NCI-H2227 (cell line): ENCODE data around the gene XNDC1N.
"Not testable (repeated sequence)": the region's sequence is repeated elsewhere in the genome, so short reads cannot be mapped to it uniquely, and the experiment has no call there.

Experiments used
- DNase-seq: peaks from one replicate; lab custom pipeline; 2025; ENCODE audit not compliant: unreplicated experiment; lab: John Stamatoyannopoulos, UW

The XNDC1N gene

GRCh38 chr11:71933141-71933933 lies 4.9 kb upstream of the XNDC1N start:
- no peak for DNase-seq

DNA sequence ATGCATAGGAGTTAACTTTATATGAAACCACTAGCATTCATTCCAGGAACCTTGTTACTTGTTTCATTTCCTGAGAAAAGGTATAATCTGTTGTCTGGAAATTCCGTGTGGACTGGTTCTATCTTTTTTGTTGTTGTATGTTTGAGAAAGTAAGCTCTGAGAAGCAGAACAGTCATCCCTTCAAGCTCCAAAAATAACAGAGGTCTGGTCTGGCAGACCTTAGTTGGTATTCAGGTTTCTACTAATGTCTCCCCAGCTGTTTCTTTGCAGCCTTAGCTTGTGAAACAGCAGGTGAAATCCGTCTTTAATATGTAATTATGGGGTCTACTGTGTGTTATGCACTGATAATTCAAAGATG lies 2.8 kb upstream of the XNDC1N start:
- DNase-seq = peak; percentile 8

- DNase-seq = no peak
Measured at GRCh38 chr11:71930556-71931244, 2.3 kb upstream of the XNDC1N start.

- no peak for DNase-seq
Measured at GRCh38 chr11:71929491-71929890, 1.1 kb upstream of the XNDC1N start.

DNA sequence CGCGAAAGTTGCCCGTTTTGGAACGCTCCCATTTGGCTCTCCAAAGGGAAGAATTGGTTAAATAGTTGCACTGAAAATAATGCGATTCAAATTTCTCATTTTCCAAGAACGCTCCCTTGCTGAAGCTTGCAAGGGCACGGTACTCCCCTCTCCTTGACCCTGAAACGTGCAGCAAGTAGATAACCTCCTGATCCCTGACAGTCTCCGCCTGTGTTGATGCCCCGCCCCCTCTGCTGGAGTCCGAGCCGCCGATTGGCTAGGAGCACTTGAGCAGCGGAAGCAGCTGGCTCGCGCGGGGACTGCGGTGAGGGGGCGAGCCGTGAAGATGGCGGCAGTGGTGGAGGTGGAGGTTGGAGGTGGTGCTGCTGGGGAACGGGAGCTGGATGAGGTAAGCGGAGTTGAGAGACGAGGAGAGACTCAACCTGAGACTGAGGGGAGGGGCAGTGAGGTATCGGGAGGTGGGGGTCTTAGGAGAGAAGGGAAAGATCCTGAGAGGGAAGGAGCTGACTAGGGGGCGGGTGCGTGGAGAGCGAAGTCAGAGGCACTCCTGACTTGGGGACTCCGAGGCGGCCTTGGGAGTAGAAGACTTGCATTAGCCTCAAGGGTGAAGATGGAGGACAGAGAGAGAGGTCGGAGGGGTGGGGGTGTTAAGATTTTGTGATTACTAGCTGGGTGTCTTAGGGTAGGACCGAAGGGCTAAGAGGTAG lies 496 bp upstream of the XNDC1N start, which contains the start of gene RNF121:
Gene RNF121, plus strand, starts transcription at position 310 of the 707 bp plus-strand sequence. Its CDS starts 16 bp downstream, at position 326.
- DNase-seq = peak; percentile 97

- DNase-seq = no peak
Measured at GRCh38 chr11:71917646-71918140, 10.7 kb downstream of the XNDC1N start.

GRCh38 chr11:71914617-71915189 lies 13.7 kb downstream of the XNDC1N start:
- no peak for DNase-seq

- no peak for DNase-seq
Measured at GRCh38 chr11:71913756-71914526, 14.5 kb downstream of the XNDC1N start.

- DNase-seq = not testable (repeated sequence)
Measured at GRCh38 chr11:71911986-71912340, 16.4 kb downstream of the XNDC1N start.

- not testable (repeated sequence) for DNase-seq
Measured at GRCh38 chr11:71911321-71911985, 16.9 kb downstream of the XNDC1N start.

GRCh38 chr11:71910775-71911174 lies 17.6 kb downstream of the XNDC1N start:
- not testable (repeated sequence) for DNase-seq

GRCh38 chr11:71908218-71908617 lies 20.2 kb downstream of the XNDC1N start:
- DNase-seq = no peak

DNA sequence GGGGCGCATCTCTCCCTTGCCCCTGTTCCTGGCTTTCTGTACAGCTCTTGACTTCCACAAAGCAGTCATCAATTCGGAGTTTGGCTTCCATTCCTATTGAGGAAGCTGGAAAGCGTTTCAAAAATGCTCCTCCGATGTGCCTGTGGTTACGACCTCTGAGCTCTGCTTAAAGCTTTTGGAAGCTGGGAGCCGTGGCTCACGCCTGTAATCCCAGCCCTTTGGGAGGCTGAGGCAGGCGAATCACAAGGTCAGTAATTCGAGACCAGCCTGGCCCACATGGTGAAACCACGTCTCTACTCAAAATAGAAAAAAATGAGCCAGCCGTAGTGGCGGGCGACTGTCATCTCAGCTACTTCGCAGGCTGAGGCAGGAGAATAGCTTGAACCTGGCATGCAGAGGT lies 27.3 kb downstream of the XNDC1N start:
- not testable (repeated sequence) for DNase-seq

- no peak for DNase-seq
Measured at GRCh38 chr11:71895961-71896360, 32.4 kb downstream of the XNDC1N start.

DNA sequence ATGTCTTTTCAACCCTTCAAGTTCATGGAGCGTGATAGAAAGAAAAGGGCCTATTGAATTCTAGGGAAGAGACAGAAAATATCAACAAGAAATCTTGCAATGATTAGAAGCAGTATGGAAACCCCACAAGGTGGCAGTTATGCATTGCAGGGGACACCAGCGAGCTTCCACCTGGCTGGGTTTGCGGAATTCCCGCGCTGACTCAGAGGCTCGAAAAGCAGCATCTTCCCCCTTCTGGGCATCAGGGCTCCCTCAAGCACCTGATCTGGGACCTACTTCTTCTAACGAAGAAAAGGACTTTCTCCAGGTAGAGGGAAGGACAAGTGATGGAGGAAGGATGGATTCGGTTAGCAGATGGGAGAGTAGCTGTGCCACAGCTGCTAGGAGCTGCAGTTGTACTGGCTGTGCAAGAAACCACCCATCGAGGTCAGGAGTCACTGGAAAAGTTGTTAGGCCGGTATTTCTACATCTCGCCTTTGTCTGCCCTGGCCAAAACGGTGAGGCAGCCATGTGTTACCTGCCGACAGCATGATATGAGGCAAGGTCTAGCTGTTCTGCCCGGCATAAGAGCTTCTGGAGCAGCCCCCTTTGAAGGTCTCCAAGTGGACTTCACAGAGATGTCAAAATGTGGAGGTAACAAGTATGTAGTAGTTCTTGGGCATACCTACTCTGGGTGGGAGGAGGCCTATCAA lies 39.1 kb downstream of the XNDC1N start:
- not testable (repeated sequence) for DNase-seq

GRCh38 chr11:71888335-71889010 lies 39.9 kb downstream of the XNDC1N start:
- DNase-seq = not testable (repeated sequence)

GRCh38 chr11:71885806-71886205 lies 42.6 kb downstream of the XNDC1N start:
- DNase-seq = not testable (repeated sequence)
